SH-SY5Y (cell line): ENCODE results near the gene DSEL.

ENCODE experiments used
- GATA2 ChIP-seq: IDR thresholded peaks from 2 replicates; pipeline ENCODE4 v1.6.1; 2011; ENCODE audit warnings: mild to moderate bottlenecking, low read depth, low read length
- GATA3 ChIP-seq: IDR thresholded peaks from 2 replicates; pipeline ENCODE4 v1.6.1; 2011; ENCODE audit warnings: low read depth, mild to moderate bottlenecking, low read length, moderate library complexity

GRCh38 chr18:67540559-67540958 is 24.0 kb upstream of the DSEL start:
- TF ChIP-seq GATA3 = no peak
- TF ChIP-seq GATA2 = no peak
